Ectodermal cell (in vitro differentiated cells): ENCODE data around the gene GP2.

Source experiments
- H3K27ac ChIP-seq: 2 replicates; pipeline ENCODE4 v1.7.0; 2013; ENCODE audit warnings: mild to moderate bottlenecking, low read depth, low read length; ENCODE audit not compliant: insufficient read depth, poor library complexity, severe bottlenecking
- H3K27me3 ChIP-seq: 2 replicates; pipeline ENCODE4 v1.7.0; 2013; ENCODE audit warnings: mild to moderate bottlenecking, low read length; ENCODE audit not compliant: insufficient read depth, control insufficient read depth, poor library complexity, severe bottlenecking
- H3K36me3 ChIP-seq: one replicate; pipeline ENCODE4 v1.7.0; 2013; ENCODE audit warnings: low read length; ENCODE audit not compliant: control insufficient read depth, insufficient read depth
- H3K4me1 ChIP-seq: one replicate; pipeline ENCODE4 v1.7.0; 2013; ENCODE audit warnings: low read length; ENCODE audit not compliant: control insufficient read depth, insufficient read depth
- H3K4me3 ChIP-seq: 2 replicates; pipeline ENCODE4 v1.7.0; 2013; ENCODE audit warnings: low read depth, low read length, control low read depth; ENCODE audit not compliant: insufficient read depth
- H3K9me3 ChIP-seq: 2 replicates; pipeline ENCODE4 v1.7.0; 2013; ENCODE audit warnings: mild to moderate bottlenecking, low read length, moderate library complexity; ENCODE audit not compliant: control insufficient read depth
- WGBS, 2 experiments: methylation state at CpG; one replicate each; pipeline ENCODE4 v1.1.7; 2013; ENCODE audit warnings: missing lambda C conversion rate in 2 of 2; 5-methylcytosine and 5-hydroxymethylcytosine counted together

GP2 gene

GRCh38 chr16:20308266-20308665 is 19.0 kb downstream of the GP2 start:
- no peak overlapping the region for H3K4me3 ChIP-seq
- H3K27ac ChIP-seq: no peak overlapping the region
- no peaks in the 10 kb centered on the region for H3K27me3 ChIP-seq
- no peaks in the 10 kb centered on the region for H3K36me3 ChIP-seq
- H3K4me1 ChIP-seq: no peaks in the 10 kb centered on the region
- WGBS, 2 experiments: 90% methylated on average over 4 of the region's 4 CpGs
- no peaks in the 10 kb centered on the region for H3K9me3 ChIP-seq

GRCh38 chr16:20307791-20308190 is 19.5 kb downstream of the GP2 start:
- H3K4me1 ChIP-seq: no peaks in the 10 kb centered on the region
- H3K9me3 ChIP-seq: no peaks in the 10 kb centered on the region
- no peaks in the 10 kb centered on the region for H3K27me3 ChIP-seq
- no peaks in the 10 kb centered on the region for H3K36me3 ChIP-seq
- 94 to 96% methylated on average over 5 to 7 of the region's 7 CpGs for WGBS, 2 experiments
- H3K27ac ChIP-seq: no peak overlapping the region
- H3K4me3 ChIP-seq: no peak overlapping the region

- Histone ChIP-seq H3K4me1 (no peaks in the 10 kb centered on the region), H3K27me3 (no peaks in the 10 kb centered on the region), H3K27ac (no peak overlapping the region), H3K4me3 (no peak overlapping the region), H3K9me3 (no peaks in the 10 kb centered on the region), H3K36me3 (no peaks in the 10 kb centered on the region)
- WGBS, 2 experiments: 88 to 95% methylated on average over 1 of the region's 1 CpG
Measured at GRCh38 chr16:20307240-20307671, 20.1 kb downstream of the GP2 start.

- Histone ChIP-seq H3K4me1 (no peaks in the 10 kb centered on the region), H3K4me3 (no peak overlapping the region), H3K27ac (no peak overlapping the region), H3K9me3 (no peaks in the 10 kb centered on the region), H3K36me3 (no peaks in the 10 kb centered on the region), H3K27me3 (no peaks in the 10 kb centered on the region)
- 88% methylated on average over 3 to 4 of the region's 4 CpGs for WGBS, 2 experiments
Measured at GRCh38 chr16:20306401-20306800, 20.9 kb downstream of the GP2 start.

- H3K27me3 ChIP-seq: no peaks in the 10 kb centered on the region
- H3K27ac ChIP-seq: no peak overlapping the region
- no peak overlapping the region for H3K4me3 ChIP-seq
- no peaks in the 10 kb centered on the region for H3K4me1 ChIP-seq
- 77% methylated on average over 4 of the region's 4 CpGs for WGBS, 2 experiments
- no peaks in the 10 kb centered on the region for H3K9me3 ChIP-seq
- H3K36me3 ChIP-seq: no peaks in the 10 kb centered on the region
Measured at GRCh38 chr16:20303012-20303411, 24.3 kb downstream of the GP2 start.

GRCh38 chr16:20302389-20302788 is 24.9 kb downstream of the GP2 start:
- Histone ChIP-seq H3K27me3 (no peaks in the 10 kb centered on the region), H3K4me3 (no peak overlapping the region), H3K36me3 (no peaks in the 10 kb centered on the region), H3K27ac (no peak overlapping the region), H3K9me3 (no peaks in the 10 kb centered on the region), H3K4me1 (no peaks in the 10 kb centered on the region)
- 83 to 84% methylated on average over 5 of the region's 5 CpGs for WGBS, 2 experiments

GRCh38 chr16:20301840-20302239 is 25.5 kb downstream of the GP2 start:
- no peak overlapping the region for H3K4me3 ChIP-seq
- H3K27me3 ChIP-seq: no peaks in the 10 kb centered on the region
- no peaks in the 10 kb centered on the region for H3K4me1 ChIP-seq
- no peak overlapping the region for H3K27ac ChIP-seq
- H3K9me3 ChIP-seq: no peaks in the 10 kb centered on the region
- no peaks in the 10 kb centered on the region for H3K36me3 ChIP-seq
- 76 to 81% methylated on average over 5 of the region's 5 CpGs for WGBS, 2 experiments

- H3K9me3 ChIP-seq: no peaks in the 10 kb centered on the region
- H3K27ac ChIP-seq: no peak overlapping the region
- H3K36me3 ChIP-seq: no peaks in the 10 kb centered on the region
- no peaks in the 10 kb centered on the region for H3K27me3 ChIP-seq
- WGBS, 2 experiments: 33 to 37% methylated on average over 16 of the region's 16 CpGs
- no peaks in the 10 kb centered on the region for H3K4me1 ChIP-seq
- no peak overlapping the region for H3K4me3 ChIP-seq
Measured at GRCh38 chr16:20300312-20301097, 26.8 kb downstream of the GP2 start.

GRCh38 chr16:20298452-20298851 is 28.9 kb downstream of the GP2 start:
- Histone ChIP-seq H3K36me3 (no peaks in the 10 kb centered on the region), H3K9me3 (no peaks in the 10 kb centered on the region), H3K27ac (no peak overlapping the region), H3K4me1 (no peaks in the 10 kb centered on the region), H3K4me3 (no peak overlapping the region), H3K27me3 (no peaks in the 10 kb centered on the region)
- 82 to 84% methylated on average over 5 of the region's 5 CpGs for WGBS, 2 experiments

GRCh38 chr16:20291208-20292206 is 35.8 kb downstream of the GP2 start:
- Histone ChIP-seq H3K27ac (no peak overlapping the region), H3K27me3 (no peaks in the 10 kb centered on the region), H3K36me3 (no peaks in the 10 kb centered on the region), H3K4me3 (no peak overlapping the region), H3K4me1 (peaks cover 9% of the 10 kb centered on the region), H3K9me3 (no peaks in the 10 kb centered on the region)
- WGBS, 2 experiments: 48 to 49% methylated on average over 16 of the region's 16 CpGs
